Dedifferentiated amniotic fluid mesenchymal stem cell (primary cell): Measurements from ENCODE around the gene TGFB1.
"Not testable (repeated sequence)": the region's sequence is repeated elsewhere in the genome, so short reads cannot be mapped to it uniquely, and the experiment has no call there.

Experiments
- DNase-seq: peaks from one replicate; pipeline ENCODE4 v3.0.0-alpha.2; 2016; ENCODE audit errors: extremely low spot score

TGFB1 gene

GRCh38 chr19:41300555-41300954 is 53.2 kb downstream of the TGFB1 start:
- DNase-seq, result no peak

- DNase-seq, result peak; percentile 27
These were observed 54.0 kb downstream of the TGFB1 start for GRCh38 chr19:41299755-41300089.

GRCh38 chr19:41299046-41299754 is 54.5 kb downstream of the TGFB1 start:
- DNase-seq, result no peak

- peak; percentile 49 for DNase-seq
These were observed 55.3 kb downstream of the TGFB1 start for GRCh38 chr19:41298348-41298964.

- no peak for DNase-seq
These were observed 55.9 kb downstream of the TGFB1 start for GRCh38 chr19:41297628-41298347.

GRCh38 chr19:41296433-41296871 is 57.3 kb downstream of the TGFB1 start:
- no peak for DNase-seq

- DNase-seq, result no peak
These were observed 58.2 kb downstream of the TGFB1 start for GRCh38 chr19:41295499-41295898.

- no peak for DNase-seq
These were observed 59.3 kb downstream of the TGFB1 start for GRCh38 chr19:41294393-41294792.

GRCh38 chr19:41289814-41290213 is 63.9 kb downstream of the TGFB1 start:
- DNase-seq, result not testable (repeated sequence)

- no peak for DNase-seq
These were observed 64.8 kb downstream of the TGFB1 start for GRCh38 chr19:41288673-41289530.
